ENCODE measurements around the gene SESTD1. TPM values are rescaled to one million over a fixed set of nuclear protein-coding genes. Genes with fewer than 3 reads are reported as not detected.

SESTD1 gene
- total and polyA plus RNA-seq, 2 of the 13 experiments (the other 11 are each of a cell fraction or from before 2014, with no cell fraction given) = 74.4 to 101 TPM

GRCh38 chr2:179191110-179191509 is 73.5 kb downstream of the SESTD1 start (continued):
- TF ChIP-seq THAP9 (CRISPR knock-in tag; IDR thresholded peaks at IDR 0.05; ENCODE audit: borderline replicate concordance) = no peak
- TF ChIP-seq RBM39 (IDR thresholded peaks at IDR 0.05; ENCODE audit: low read depth, low read length, poor library complexity, severe bottlenecking) = no peak
- TF ChIP-seq NCOA1 (CRISPR knock-in tag; IDR thresholded peaks at IDR 0.05) = no peak
- TF ChIP-seq EED (CRISPR knock-in tag; IDR thresholded peaks at IDR 0.05) = no peak
- TF ChIP-seq ZNF205 (CRISPR knock-in tag; IDR thresholded peaks at IDR 0.05) = no peak
- TF ChIP-seq TGIF2 (CRISPR knock-in tag; IDR thresholded peaks at IDR 0.05) = no peak
- no peak for TF ChIP-seq PRDM10 (CRISPR knock-in tag; IDR thresholded peaks at IDR 0.05; ENCODE audit: low read depth)
- TF ChIP-seq E2F1 (CRISPR knock-in tag; IDR thresholded peaks at IDR 0.05) = no peak
- TF ChIP-seq ELF4 (CRISPR knock-in tag; IDR thresholded peaks at IDR 0.05; ENCODE audit: borderline replicate concordance) = no peak

Data from HepG2 (cell line).